SW480 (cell line): Measurements from ENCODE around the gene MRPS18B.
"Not testable (repeated sequence)": the region's sequence is repeated elsewhere in the genome, so short reads cannot be mapped to it uniquely, and the experiment has no call there.

Source experiments
- DNase-seq: peaks from one replicate; pipeline ENCODE4 v3.0.0-alpha.2; 2016; ENCODE audit warnings: low spot score

The MRPS18B gene

DNA sequence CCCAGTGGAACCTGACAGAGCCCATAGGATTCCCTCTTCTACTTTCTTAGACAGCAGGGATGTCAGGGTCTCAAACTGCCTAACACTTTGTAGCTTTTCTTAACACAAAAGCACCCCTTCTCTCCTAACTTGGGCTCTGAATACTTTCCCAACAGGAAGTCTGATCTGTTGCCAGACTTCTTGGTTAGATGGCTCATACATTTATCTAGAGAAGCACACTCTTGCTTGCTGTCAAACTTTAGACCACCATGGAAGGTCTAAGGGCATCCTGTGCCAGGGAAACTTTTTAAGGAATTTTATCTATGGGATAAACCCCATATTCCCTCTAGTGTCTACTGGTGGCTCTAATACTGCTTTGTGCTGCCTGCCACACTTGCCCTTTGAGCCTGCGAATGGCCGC lies 26.0 kb downstream of the MRPS18B start:
- no peak for DNase-seq

DNA sequence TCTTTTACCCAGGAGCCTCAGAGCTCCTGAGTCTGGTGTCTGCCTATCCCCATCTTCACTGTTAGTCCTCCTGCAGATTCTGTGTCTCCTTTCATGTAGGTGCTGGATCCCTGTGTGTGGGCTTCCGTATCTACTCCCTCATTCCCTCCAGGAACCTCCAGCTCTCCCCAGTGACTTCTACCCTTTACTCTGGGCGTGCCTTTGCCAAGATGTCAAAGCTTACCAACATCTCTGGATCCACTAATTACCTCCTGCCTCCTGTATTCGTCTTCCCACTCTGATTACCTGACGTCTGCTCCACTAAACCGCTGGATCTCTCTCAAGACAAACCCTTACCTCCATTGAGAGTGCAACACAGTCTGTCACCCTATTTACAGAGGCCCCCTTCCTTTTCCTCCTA lies 27.1 kb downstream of the MRPS18B start:
- no peak for DNase-seq

DNA sequence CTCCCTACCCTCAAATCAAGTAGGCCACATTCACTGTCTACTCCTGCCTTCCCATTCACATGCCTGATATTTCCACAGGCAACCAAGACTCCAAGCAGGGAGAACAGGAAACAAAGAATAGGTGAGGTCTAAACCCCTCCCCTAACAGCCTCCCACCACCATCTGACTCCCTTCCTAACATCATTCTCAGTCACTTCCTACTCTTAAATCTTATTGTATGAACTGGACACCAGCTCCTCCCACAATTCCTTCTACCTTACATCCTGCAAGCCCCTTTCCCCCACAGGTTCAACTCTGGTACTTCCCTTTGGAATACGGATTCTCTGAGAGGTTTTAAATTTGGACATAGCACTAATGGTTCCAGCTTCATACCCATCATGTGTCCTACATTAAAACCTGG lies 28.3 kb downstream of the MRPS18B start:
- no peak for DNase-seq

DNA sequence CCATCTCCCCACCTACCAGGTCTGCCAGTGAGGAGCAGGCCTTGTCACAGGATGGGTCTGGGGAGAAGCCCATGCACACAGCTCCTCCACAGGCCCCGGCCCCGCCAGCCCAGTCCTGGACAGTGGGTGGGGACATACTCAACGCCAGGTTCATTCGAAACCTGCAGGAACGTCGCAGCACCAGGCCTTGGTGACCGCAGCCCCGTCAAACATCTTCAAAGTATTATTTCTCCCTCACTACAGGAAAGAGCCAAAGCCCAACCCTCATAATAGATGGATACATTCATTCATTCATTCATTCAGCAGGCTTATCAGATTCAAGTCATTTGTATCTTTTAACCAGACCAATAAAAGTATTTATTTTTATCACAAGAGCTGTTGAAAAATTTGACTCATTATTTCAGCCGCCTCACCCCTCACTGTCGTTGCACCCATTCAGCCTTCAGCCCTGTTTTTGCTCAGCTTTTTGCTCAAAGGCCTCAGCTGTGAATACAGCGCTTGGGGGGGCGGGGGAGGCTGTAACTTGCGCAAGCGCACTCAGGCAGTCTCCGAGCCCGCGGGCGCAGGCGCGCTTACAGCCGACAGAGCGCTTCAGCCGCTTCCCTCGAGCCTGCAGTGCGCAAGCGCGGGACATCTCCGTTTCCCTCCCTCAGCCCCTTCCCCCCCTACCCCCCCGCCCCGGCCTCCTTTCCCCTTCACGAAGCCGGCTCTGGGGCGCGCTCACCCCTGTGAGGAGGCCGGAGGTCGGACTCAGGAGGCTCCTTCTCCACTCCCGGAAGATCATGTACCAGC lies 29.0 kb downstream of the MRPS18B start, which contains the start of gene C6orf136:
Gene C6orf136 (plus strand): TSS at position 684 of the 792 bp plus-strand sequence. CDS start 99 bp downstream, at position 783.
- DNase-seq = peak; percentile 89

DNA sequence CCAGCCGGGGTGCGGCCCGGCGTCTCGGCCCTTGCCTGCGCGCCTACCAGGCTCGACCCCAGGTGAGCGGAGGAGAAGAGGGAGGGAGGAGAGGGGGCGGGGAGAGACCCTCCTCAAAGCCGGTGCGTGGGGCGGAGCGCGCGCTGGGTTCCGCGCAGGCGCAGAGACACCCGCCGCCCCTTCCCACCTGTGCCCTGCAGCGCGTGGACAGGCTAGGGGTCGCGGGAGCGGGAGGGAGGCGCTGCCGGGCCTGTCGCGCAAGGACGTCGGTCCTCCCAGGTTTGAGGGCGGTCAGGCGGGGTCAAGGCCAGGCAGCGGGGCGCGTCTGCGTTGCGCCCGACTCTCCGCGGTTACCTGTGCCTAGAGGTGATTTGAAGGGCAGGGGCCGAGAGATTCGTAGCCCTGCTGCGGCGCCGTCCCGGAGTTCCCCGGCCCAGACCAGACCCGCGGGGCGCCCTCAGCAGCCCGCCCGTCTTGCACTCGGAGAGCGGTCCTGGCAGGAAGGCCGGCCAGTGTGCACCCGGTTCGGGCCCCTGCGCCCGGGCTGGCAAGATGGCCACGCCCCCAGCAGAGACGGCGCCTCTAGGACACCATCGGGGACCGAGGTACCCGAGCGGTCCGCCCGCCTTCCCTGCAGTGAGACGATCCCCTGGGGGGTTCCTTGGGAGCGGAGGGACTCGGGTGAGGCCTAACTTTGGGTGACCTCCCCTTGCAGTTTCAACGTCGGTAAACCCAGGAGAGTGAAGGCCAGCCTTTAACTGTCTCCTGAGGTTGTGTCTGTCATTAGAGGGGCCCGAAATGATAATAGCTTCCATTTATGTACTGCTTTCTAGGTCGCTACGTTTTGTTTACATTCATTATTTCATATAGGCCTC lies 29.8 kb downstream of the MRPS18B start:
- DNase-seq = peak; percentile 64

DNA sequence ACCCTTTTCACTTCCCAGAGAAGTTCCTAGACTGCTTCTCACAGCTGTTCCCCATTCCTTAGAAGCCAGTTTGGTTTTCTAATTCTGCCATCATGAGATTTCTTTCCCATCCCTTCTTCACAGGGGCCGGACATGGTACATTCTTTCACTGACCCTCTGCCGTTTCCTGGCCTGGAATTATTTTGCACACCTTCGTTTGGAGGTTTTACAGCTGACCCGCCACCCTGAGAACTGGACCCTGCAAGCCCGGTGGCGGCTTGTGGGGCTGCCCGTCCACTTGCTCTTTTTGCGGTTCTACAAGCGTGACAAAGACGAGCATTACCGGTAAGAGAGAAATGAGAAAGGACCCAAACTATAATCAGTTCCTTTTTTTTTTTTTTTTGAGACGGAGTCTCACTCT lies 33.5 kb downstream of the MRPS18B start:
- no peak for DNase-seq

DNA sequence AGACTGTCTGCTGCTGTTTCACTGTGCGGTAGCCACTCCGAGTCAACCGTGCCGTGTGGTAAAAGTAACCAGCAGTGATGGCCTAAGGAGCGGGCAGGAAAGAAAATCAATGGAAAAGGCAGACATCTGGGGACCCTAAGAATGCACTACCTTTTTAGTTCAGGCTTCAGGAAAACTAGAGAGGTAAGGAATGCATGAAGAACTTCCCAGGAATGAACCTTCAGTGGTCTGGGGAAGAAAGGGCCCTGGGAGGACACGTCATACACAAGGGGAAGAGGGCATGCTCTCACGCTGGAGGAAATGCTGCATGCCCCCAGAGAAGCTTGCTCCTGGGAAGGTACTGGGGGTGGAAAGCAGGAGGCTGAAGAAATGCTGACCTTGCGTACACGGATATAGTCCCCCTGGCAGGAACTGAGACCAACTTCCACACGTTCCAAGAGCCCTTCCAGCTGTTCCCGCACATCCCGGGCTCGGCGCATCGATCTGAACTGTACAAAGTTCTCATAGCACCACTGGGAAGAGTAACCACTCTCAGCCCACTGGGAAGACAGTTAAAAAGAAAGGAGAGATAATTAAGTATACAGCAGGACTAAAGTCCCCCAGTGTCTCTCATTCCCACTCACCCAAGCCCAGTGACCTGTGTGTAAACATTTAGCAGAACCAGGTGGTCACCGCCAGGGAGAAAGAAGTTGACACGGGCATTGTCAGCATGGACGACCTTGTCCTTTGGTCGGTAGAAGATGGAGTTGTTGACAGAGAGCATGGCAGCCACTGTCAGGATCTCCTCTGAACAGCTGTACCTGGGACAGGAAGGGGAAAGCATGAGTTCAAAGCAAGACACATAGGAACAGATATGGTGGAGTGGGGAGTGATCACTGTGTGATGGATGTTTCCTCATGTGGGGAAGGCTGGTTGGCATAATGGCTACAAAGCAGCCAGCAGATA lies 37.4 kb downstream of the MRPS18B start:
- no peak for DNase-seq

DNA sequence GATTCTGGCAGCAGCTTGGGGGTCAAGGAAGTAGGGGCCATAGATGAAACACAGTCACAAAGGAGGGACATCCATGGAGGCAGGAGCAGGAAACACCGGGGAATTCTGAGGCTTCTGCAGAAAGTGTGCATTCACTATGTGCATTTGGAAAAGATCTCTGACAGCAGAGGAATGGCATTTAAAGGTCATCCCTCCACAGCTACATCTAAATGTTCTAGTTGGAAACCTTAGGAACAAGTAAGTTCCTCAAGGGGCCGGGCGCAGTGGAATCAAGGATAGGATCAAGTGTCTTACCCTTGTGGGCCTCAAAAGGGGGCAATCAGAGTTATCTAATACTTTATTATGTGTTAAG lies 38.1 kb downstream of the MRPS18B start:
- DNase-seq = no peak

DNA sequence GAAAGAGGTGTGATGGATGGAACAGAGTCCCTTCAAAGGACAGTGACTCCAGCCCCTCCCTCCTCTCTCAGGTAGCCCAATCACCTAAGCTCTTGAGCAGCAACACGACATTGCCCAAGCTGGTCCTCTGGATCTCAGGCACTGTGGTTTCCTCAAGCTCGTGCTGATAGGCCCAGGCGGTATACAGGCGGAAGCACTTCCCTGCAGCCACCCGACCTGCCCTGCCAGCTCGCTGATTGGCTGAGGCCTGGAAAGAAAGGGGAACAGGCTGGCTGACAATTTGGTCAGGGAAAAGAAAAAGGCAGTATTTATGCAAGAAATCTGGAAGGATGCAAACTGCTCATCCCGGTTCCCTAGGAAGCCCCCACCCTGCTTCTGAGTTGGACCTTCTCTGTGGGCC lies 38.9 kb downstream of the MRPS18B start:
- no peak for DNase-seq

DNA sequence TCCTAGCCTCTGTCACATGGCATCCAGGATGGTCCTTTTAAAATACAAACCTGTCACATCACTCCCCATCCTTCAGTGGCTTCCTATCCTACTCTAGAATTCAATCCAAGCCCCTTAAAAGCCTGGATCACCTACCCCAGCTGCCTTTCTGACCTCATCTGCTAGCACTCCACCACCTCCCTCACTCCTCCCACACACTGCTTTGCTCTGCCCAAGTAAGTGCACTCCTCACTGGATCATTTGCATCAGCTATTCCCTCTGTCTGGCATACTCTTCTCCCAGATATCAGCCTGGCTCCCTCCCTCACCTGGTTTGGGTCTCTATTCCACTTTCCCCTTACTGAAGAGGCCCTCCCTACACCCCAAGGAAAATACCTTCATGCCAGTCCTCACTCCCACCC lies 39.8 kb downstream of the MRPS18B start:
- no peak for DNase-seq

DNA sequence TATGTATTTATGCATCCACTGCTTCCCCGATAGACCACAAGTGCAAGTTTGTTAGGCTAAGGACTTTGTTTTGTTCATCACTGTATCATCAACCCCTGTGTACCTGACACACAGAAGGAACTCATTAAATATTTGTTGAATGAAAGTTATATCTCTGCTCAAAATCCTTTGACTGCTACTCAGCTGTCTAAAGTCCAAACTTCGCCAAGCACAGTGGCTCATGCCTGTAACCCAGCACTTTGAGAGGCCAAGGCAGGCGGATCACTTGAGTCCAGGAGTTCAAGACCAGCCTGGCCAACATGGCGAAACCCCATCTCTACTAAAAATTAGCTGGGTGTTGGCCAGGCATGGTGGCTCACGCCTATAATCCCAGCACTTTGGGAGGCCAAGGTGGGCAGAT lies 40.3 kb downstream of the MRPS18B start:
- not testable (repeated sequence) for DNase-seq

DNA sequence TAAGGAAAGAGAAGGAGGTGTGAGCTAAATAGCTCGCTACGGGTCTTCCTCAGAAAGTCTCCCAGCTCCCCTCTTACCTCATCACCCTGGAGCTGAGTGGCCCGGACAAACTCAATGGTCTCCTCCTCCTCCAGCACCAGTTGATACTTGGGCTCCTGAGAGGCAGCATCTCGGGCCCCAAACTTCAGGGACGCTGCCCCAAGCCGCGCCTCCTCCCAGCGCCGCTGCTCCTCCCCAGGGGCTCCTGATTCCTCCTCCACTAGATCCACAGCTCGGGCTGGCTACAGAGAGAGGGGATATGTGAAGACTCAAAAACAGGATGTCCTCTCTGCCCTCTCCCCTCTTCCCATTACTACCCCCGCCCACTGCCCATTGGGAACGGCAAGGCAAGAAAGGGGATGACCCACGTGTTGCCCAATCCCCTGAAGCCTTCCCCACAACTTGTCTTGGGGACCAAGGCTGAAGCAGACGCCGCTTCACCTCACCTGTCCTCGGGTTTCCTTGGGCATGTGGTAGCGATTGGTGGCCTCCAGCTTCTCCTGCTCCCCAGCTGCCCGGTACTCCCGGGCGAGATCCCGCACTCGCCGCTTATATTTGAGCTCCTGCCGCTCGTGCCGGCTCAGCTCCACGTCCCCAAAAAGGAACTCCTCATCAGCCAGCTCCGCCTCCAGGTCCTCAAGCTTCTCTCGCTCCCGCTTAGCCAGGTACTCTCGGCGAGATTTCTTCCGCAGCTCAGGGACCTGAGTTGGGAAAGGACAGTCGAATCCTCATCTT lies 47.5 kb downstream of the MRPS18B start:
- no peak for DNase-seq

DNA sequence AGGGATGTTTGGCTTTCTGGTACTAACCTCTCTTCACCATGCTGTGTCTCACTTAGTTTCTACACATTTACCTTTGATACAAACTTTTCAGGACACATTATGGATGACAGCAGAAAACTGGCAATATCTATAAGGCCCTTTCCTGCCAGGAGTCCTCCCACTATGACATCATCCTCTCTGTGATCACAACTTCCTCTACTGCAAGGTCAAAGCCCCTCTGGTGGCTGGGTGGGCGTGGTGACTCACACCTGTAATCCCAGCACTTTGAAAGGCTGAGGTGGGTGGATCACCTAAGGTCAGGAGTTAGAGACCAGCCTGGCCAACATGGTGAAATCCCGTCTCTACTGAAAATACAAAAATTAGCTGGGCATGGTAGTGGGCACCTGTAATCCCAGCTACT lies 48.7 kb downstream of the MRPS18B start:
- not testable (repeated sequence) for DNase-seq

DNA sequence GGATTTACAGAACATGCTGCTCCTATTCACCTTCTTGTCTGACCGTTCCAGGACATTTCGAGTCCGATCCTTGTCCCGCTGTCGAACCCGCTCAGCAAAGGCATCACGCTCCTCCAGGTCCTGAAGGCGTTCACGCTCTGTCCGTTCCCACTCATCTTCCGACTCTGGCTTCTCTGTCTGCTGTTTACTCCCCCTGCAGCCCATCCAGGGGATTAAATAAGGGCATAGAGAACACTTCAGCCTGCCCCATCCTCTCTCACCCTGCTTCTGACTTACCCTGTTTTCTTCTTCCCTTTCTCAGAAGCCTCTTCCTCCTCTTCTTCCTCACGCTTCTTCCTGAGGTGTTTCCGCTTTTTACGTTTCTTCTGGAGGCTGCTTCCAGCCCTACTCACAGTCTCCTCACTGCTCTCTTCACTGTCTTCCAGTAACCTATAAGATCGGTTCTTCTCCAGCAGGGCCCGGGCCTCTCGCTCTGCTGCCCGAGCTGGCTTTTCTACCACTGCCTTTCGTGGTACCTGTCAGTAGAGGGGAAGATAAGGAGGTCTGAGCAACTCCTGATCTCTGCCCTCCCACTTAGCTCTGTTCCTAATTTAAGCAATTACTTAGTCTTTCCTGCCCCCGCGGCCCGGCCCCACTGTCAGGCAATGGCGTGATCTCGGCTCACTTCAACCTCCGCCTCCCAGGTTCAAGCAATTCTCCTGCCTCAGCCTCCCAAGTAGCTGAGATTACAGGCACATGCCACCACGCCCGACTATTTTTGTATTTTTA lies 53.3 kb downstream of the MRPS18B start:
- DNase-seq = no peak

DNA sequence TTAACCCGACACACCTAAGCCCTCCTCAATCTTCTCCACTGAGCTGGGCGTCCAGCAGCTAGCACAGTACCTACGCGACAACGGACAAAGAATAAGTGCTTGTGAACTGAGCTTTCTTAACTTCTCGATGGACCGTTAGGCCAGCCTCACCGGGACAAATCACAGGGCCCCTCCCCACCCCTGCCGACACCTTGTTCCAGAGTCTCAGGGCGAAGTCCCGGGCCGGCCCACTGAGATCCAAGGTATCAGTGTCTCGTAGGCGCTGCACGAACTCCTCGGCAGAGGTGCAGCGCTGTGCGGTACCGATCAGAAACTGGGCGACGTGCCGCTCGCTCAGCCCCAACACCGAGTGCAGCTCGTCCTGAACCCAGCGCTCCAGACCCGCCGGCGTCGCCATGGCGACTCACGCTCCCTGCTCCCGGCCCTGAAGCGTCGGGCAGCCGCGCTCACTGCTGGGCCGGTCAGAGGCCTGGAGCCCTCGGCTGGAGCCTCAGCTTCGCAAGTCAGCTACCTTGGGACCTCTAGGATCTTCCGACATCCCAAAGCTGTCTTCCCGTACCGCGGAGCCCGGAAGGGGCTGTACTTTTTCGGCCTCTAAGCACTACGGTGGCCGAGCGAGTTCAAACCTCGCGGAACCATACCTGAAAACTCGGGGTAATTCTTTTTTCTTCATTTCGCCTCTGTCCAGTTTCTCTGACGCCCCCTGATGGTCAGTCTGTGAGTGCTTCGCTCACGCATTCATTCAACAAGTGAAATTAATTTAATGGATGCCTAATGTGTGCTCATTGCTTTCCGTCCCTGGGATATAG lies 55.0 kb downstream of the MRPS18B start, which contains the start of gene DHX16:
Gene DHX16 (minus strand): TSS at position 562 of the 809 bp plus-strand sequence. CDS start 165 bp downstream, at position 397.
- peak; percentile 93 for DNase-seq
